Superior temporal gyrus (tissue), 1 donor: Measurements from ENCODE around the gene MYH6.

Experiments
- DNase-seq: peaks from one replicate; pipeline ENCODE4 v3.0.0-alpha.2; 2016; ENCODE audit errors: extremely low spot score

MYH6 gene

DNA sequence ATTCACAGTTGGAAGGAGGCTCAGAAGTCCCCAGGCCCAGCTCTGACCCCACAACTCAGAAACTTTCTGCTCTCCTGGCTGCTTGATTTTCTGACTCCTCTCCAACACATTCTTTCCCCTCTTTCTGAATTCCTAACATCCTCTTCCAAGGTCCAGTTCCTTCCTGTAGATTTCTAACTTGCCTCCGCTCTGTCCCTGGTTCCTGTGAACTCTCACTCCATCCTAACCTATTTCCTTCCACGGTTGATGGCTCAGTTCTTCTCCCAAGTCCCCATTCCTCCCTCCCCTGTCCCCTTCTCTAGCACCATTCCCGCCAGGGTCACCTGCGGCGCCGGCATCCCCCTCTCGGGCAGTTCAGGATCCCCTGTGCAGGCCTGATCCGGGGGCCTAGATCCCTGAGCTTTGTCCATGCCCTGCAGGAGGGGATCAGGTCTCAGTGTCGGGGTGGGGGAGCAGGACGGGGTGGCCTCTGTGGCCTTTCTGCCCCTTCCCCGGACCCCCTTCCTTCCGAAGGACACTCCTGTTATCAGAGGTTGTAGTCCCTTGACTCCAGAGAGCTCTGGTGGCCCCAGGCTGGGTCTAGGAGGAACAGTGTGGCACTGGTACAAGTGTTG lies 49.4 kb downstream of the MYH6 start:
- DNase-seq = no peak

DNA sequence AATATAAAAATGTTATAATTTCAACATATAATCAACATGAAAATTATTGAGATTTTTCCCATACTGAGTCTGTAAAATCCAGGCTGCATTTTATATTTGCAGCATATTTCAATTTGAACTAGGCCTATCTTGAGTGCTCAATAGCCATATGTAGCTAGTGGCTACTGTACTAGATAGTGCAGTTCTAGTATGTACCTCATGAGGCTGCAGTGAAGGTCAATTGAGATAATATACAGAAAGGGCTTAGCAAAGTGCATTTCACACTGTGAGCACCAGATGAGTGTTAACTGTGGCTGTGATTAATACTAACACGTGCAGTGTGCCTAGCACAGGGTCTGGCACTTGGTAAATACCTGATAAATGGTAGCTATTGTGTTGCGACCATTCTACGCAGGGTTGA lies 50.0 kb downstream of the MYH6 start:
- DNase-seq = no peak

DNA sequence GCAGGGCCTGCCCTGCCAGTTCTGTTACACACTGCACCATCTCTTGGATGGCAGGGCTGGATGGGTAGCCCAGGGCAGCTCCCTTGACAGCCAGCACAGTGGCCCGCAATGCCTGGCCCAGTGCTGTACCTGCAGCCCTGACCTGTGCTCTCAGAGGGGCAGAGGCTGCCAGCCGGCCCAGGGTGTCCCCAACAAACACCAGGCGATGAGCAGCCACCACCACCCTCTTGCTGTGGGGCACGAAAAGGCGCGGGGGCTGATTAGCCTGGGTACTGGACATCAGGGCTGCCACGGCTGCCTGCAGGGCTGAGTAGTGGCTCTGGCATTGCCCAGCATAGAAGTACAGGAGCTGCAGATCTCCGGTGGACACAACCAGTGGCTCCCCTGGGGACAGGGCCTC lies 50.8 kb downstream of the MYH6 start:
- no peak for DNase-seq

DNA sequence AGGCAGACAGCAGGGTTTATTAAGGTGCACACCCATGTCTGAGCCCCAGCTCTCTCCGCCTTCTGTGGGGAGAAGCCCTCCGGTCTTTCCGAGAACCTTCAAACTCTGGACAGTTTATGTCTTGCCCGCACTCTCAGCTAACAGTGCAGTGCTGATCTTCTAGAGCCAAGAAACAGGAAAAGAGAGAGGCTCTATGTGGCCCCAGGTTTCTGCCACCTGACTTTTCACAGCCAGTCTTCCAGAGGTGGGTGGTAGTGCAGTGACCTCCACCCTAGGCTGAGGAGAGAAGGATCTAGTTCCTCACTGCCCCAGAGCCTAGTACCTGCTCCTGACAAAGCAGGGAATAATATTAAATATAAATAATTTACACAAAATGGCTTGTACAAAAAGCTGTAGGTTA lies 51.4 kb downstream of the MYH6 start:
- DNase-seq = no peak

DNA sequence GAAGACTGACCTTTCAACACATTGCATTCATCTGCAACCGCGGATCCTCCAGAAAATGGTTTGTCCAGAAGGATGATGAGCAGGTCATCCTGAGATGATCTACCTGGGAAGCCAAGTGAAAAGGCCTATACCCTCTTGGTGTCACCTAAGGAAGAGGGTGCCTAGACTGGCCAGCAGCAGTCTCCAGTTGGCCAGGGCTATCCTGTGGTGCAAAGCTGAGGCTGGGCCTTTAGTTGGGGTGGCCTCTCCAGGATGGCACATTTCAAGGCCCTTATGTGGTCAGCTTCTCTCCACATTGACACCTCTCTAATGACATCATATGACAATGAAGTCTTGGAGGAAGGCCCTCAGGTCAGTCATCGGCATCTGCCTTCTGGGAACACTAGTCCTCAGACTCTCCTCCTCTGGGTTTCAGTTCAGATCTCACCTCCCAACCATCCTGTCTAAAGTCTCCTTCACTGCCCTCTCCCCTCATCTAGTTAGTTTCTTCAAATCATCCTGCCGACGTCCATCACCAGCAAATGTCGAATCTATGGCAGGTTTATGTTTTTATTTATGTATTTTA lies 52.1 kb downstream of the MYH6 start:
- DNase-seq = no peak

DNA sequence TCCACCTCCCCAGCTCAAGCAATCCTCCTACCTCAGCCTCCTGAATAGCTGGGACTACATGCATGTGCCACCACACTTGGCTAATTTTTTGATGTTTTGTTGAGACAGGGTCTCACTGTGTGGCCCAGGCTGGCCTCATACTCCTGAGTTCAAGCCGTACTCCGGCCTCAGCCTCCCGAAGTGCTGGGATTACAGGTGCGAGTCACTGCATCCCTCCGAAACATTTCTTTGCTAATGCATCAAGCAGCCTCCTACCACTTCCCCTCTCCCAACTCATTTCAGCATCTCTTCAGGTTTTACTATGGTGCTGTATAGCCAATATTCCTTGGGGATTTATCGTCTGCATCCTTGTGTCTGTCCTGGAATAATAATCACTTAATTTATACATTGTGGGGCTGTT lies 53.1 kb downstream of the MYH6 start:
- DNase-seq = no peak

DNA sequence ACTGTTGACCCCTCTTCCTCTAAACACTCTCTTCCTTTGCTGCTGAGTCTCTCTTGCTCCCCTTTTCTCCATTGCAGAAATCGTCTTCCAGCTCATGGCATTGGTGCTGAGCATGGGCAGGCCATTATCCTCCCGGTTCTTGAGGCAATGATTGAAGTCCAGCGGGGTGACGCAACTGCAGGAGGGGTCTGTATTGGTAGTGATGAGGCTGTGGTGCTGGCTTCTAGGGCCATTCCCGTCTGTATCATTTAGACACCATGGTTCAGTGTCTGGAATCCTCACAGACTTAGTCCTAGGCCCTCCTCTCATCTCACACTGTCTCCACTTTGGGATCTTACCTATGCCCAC lies 54.7 kb downstream of the MYH6 start:
- DNase-seq = no peak

DNA sequence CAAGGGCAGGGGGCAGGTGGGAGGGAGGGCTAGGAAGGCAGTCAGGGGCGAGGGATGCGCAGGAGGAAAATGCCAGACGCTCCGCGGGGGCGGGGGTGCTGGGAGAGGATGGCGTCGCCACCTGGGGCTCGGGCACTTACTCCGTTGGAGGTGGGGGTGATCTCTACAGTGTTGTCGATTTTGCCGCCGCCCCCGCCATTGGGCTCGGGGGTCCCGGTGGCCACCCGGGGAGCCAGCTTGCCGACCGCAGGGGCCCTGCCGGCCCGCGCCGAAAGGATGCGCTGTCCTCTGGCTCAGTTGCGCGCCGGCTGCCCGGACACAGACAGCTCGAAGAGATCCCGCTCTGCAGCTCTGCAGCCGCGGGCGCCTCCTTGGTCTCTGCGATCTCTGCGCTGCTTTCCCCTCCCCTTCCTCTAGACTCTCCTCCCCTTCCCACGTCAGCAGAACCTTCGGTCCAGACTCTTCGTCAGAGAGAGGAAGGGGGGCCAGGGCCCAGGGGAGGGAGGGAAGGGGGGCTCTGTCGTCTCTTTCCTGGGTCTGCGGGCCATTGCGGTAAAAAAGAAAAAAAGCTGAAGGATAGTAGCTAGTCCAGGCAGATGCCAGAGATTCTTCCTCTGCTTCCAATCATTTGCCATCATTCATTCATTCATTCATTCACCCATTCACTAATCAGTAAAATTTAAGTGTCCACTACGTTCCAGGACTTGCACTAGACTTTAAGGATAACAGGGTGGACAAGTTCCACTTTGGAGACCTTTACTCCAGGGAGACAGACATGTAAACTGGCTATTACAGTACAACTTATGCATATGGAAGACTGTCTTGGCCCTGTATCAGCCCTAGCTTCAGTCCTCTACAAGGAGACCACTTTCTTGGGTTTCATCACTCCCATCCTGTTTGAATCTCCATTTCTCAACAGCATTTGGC lies 55.3 kb downstream of the MYH6 start, which contains the start of gene SLC22A17:
TSS of gene SLC22A17 (minus strand) at position 382 of the 927 bp plus-strand sequence.
- DNase-seq = peak; percentile 96

DNA sequence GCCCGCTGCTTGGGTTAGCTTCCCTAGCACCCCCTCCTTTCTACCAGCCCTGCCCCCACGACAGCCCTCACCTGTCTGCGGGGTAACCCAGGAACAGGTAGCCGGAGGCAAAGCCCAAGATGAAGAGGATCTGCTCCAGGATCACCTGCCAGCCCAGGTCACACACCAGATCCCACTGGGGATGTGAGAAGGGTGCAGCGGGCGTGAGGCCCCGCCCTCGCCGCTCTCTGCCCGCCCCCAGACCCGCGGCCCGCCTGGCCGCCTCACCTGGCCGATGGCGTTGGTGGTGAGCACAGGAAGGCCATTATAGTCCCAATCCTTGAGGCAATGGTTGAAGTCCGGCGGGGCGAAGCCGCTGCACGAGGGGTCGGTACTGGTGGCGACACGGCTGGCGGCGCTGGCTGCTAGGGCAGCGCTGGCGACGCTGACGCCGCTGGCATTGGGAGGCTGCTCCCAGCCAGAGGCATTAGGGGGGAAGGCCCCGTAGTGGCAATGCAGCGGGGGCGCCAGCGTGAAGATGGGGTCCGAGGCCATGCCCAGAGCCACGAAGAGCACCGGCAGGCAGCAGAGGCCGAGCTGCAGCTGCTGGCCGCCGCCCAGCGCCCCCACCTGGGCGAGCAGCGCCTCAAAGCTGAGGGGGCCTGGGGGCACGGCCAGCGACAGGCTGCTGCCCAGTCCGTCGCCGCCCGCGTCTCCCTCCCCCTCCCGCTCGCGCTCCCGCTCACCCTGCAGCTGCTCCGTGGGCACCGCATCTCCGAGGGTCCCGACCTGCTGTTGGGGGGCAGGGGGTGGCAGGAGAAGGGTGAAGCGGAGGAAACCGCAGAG lies 56.2 kb downstream of the MYH6 start:
- DNase-seq = no peak

DNA sequence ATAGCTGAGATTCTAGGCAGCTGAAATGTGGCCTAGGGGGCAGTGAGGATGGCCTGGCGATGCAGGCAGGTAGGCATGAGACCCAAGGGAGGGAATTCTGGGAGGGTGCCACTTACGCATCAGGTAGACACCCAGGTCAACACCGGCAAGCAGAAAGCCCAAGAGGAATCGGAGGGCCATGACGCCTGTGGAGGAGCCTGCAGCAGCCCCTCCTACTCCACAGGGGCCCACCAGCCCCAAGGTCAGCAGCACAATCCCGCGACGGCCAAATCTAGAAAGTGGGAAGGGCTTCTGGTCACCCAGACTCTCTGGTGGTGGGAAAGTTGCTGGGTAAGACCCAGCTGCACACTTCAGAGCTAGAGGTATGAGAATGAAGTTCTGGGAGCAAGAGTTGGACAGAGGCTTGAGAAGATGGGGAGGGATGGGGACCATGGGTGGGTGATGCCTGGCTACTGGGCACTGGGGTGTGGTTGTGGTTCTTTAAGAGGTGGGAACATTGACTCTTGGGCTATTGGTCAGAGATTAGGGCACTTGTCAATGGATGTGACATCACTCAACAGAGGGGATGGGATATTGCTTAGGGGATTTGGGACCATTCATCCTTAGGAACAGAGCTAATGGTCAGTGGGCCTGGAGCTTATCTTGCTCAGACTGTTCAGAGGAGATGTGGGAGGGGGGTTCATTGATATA lies 58.8 kb downstream of the MYH6 start:
- no peak for DNase-seq

DNA sequence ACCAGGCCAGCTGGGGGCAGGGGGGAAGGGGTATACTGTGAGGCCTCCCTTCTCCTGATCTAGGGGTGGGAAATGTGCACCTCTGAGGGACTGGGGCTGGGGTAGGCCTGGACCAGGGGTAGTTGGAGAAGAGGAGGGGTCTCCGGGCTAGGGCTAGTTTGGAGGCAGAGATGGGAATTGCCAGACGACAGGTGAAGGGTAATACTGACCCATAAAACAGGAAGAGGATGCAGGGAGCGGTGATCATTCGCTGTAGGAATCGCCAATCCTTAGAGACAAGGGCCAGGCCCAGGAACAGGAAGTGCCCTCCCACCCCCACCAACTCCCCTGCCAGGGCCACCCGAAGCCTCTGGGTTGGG lies 59.8 kb downstream of the MYH6 start:
- no peak for DNase-seq

DNA sequence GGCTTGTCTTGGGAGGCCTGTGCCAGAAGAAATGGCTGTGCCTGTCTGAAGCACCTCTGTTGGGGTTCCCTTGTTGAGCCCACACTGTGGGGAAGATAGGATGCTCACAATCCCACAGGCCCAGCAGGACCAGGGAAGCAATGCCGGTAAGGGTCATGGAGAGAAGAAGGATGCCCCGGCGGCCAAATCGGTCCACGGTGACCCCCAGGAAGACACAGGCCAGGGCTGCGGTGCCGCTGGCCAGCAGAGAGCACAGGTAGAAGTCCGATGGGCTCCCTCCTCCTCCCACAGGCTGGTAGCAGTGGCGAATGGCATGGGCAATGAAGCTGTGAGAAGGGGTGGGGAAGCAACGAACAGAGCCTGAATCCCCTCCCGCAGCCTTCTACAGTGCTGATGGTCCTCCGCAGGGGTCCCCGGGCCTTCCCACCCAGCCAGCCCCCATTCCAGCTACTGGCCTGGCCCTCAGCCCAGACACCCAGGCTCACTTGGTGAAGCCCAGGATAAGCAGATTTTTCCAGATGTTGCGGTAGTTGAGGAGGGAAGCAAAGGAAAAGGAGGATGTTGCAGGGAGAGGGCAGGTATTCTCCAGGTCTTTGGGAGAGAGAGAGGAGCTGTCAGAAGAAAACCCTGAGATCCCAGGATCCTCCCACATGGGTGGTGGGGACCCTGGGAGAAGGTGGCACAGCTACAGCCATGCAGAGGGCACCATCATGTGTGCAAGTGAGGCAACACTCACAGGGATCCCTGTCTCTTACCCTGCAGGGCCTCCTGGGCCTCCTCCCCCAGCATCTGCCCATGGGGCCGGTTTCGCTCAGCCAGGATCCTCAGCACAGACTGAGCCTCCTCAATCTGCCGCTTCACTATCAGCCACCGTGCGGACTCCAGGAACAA lies 60.4 kb downstream of the MYH6 start:
- DNase-seq = no peak

DNA sequence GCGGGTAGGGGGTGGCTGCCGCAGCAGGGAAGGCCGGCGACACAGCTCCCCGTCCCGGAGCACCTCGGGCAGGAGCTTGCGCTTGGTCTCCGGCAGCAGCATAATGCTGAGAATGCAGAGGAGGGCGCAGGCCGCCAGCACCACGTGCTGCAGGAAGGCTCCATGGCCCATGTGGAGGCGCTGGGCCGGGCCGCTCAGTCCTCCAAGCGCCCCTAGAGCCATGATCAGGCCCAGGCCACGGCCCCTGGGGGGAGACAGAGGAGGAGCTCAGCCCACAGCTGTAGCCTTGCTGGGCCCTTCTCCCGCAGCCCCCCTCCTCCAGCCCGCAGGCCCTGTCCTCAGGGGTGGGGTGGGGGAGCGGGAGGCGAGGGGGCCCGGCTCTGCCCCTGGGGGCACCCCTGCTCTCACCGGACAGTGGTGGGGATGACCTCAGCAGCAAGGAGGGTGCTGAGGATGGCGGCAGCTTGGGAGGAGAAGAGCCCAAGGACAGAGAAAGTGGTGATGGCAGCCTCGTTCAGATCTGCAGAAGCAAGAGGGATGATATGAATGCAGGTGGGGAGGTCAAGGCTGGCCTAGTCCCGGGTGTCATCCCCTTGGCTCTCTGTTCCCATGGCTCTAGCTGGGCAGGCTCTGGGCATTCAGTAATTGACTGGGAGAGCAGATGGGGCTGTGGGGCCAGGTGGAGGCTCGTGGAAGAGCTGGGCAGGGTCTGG lies 61.2 kb downstream of the MYH6 start:
- DNase-seq = no peak

DNA sequence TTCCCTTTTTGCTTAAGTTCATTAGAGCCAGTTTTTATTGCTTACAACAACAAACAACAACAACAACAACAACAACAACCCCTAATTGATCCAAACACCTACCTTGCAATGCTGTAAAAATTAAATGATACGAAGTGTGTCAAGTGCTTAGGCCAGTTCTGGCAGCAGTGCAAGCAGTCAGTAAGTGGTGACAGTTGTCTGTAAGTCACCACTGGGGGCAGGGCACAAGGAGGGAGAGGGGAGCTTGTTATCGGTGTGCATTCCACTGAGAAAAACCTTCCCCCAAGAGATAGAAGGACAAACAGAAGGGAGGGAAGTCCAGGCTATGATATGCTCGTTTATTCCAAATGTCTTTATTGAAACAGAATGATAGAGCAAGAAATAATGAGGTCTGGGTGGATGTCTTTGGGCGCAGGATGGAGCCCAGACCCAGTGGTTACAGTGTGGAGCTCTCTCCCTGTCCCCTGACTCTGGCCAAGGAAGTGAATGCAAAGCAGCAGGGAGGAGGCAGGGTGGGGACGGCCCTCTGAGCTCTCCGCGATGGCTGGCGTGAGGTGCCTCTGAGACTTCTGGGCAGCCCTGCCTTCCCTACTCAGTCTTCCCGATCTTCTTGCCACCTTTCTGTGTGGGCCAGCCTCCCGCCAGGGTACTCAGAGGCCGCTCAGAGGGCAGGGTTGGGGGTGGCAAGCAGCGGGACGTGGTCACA lies 61.9 kb downstream of the MYH6 start:
- DNase-seq = no peak

DNA sequence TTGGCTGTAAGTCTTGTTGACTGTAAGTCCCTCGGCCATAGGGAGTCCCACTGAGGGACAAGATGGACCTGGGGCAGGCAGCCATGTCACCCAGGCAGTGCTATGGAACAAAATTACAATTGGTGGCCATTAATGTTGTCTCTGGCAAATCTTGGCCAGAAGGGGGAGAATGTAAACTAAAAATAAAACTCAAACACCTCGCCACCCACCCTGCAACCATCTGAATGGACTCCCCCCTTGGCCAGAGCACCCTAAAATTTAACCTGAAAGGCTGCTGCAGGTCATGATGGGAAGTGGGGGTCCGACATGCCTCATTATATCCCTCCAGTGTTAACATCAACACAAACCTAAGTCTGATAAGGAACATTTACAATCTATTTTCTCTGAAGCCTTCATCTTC lies 63.6 kb downstream of the MYH6 start:
- no peak for DNase-seq

DNA sequence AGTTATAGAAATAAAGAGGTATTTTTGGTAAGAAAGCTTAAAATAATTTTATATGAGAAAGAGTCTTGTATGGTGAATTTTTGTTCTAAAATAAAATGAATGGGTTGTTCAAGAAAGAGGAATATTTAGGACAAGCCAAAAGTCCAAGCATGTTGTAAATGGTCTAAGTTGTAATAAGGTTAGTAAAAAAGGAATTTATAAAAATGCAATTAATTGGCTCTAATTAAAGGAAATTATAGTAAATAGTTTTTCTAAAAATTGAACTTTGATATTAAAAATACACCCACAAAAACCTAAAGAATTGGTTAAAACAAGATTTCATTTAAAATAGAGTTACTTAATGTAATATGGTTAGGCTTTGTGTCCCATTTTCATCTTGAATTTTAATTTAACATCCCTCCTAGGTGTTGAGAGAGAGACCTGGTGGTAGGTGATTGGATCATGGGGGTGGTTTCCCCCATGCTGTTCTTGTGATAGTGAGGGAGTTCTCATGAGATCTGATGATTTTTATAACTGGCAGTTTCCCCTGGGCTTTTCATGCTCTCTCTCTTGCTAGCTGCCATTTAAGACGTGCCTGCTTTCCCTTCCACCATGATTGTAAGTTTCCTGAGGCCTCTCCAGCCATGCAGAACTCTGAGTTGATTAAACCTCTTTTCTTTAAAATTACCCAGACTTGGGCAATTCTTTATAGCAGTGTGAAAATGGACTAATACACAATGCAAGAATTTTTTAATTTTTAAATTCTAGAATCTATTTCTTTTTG lies 68.4 kb downstream of the MYH6 start:
- no peak for DNase-seq

DNA sequence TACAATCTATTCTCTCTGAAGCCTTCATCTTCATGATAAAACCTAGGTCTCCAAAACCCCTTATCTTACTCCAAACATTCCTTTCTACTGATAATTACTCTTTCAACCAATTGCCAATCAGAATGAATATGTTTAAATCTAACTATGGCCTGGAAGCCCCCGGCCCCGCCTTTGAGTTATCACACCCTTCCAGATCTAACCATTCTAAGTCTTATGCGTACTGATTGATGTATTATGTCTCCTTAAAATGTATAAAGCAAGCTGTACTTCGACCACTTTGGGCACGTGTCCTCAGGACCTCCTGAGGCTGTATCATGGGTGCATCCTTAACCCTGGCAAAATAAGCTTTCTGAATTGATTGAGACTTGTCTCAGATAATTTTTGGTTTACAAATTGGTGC lies 72.5 kb downstream of the MYH6 start:
- no peak for DNase-seq
